ENCODE results near the gene SLC5A1.

GRCh38 chr22:32100711-32101110 lies 57.6 kb downstream of the SLC5A1 start:
- TF ChIP-seq ATF3 (IDR thresholded peaks at IDR 0.05; ENCODE audit: insufficient read depth, low read depth, low read length) (no peak), CTCF (IDR thresholded peaks at IDR 0.05; ENCODE audit: control extremely low read depth in 1 of 3, insufficient read depth in 1 of 3, low read depth in 1 of 3, low read length in 3 of 3) (no peak), POLR2A (IDR thresholded peaks at IDR 0.05; ENCODE audit: control extremely low read depth in 1 of 2, low read depth in 2 of 2, low read length in 2 of 2) (no peak), GABPA (IDR thresholded peaks at IDR 0.05; ENCODE audit: borderline replicate concordance, insufficient read depth, low read length) (no peak), MAX (IDR thresholded peaks at IDR 0.05) (no peak), JUND (IDR thresholded peaks at IDR 0.05; ENCODE audit: low read length) (no peak), CEBPB (IDR thresholded peaks at IDR 0.05; ENCODE audit: low read depth, low read length) (no peak), POLR2AphosphoS5 (IDR thresholded peaks at IDR 0.05; ENCODE audit: low read depth, low read length) (no peak), SP1 (IDR thresholded peaks at IDR 0.05; ENCODE audit: low read depth, low read length) (no peak), SAP30 (IDR thresholded peaks at IDR 0.05; ENCODE audit: insufficient read depth, insufficient replicate concordance, low read length) (no peak), SP2 (IDR thresholded peaks at IDR 0.05; ENCODE audit: low read length) (no peak), EP300 (IDR thresholded peaks at IDR 0.05; ENCODE audit: borderline replicate concordance in 1 of 2, low read depth in 2 of 2, low read length in 2 of 2) (no peak), FOSL1 (IDR thresholded peaks at IDR 0.05; ENCODE audit: insufficient read depth, low read depth, low read length) (no peak)

All from H1 (cell line).